HepG2 (cell line): ENCODE measurements around the gene MEG3. TPM values are rescaled to one million over a fixed set of nuclear protein-coding genes. Genes with fewer than 3 reads are reported as not detected.

Experiments used
- ARNTL ChIP-seq: sonication (generic); formaldehyde crosslinking; IDR thresholded peaks from 2 replicates; pipeline ENCODE4 v1.4.0; 2020; ENCODE audit warnings: mild to moderate bottlenecking, missing genetic modification reagents
- CERS6 ChIP-seq: sonication (generic); formaldehyde crosslinking; IDR thresholded peaks from 2 replicates; pipeline ENCODE4 v1.5.0; 2020; ENCODE audit warnings: missing genetic modification reagents
- IRF9 ChIP-seq: sonication (generic); formaldehyde crosslinking; IDR thresholded peaks from 2 replicates; pipeline ENCODE4 v1.8.0; 2022; ENCODE audit warnings: missing genetic modification reagents, mild to moderate bottlenecking, borderline replicate concordance
- JARID2 ChIP-seq: sonication (generic); formaldehyde crosslinking; IDR thresholded peaks from 2 replicates; pipeline ENCODE4 v1.8.1; 2023; ENCODE audit warnings: missing genetic modification reagents, inconsistent platforms; ENCODE audit not compliant: insufficient replicate concordance
- LCORL ChIP-seq, 2 experiments: fragments of 450-650 bp in 1 of 2; sonication (generic) in 1 of 2; formaldehyde crosslinking in 1 of 2; IDR thresholded peaks; 2 replicates each; pipeline versions ENCODE4 v1.5.0 to v1.6.1; 2017 to 2020; ENCODE audit warnings: antibody characterized with exemption in 1 of 2, missing genetic modification reagents in 1 of 2
- MED8 ChIP-seq: sonication (generic); formaldehyde crosslinking; IDR thresholded peaks from 2 replicates; pipeline ENCODE4 v1.8.1; 2023; ENCODE audit warnings: mild to moderate bottlenecking, missing genetic modification reagents; ENCODE audit not compliant: insufficient replicate concordance
- MTERF4 ChIP-seq: sonication (generic); formaldehyde crosslinking; IDR thresholded peaks from 2 replicates; pipeline ENCODE4 v1.8.0; 2023; ENCODE audit warnings: mild to moderate bottlenecking, missing genetic modification reagents
- NCOA2 ChIP-seq: sonication (generic); formaldehyde crosslinking; IDR thresholded peaks from 2 replicates; pipeline ENCODE4 v1.8.0; 2022; ENCODE audit warnings: inconsistent platforms
- PHF8 ChIP-seq: sonication (generic); formaldehyde crosslinking; IDR thresholded peaks from 2 replicates; pipeline ENCODE4 v1.5.0; 2020; ENCODE audit warnings: missing genetic modification reagents
- RBAK ChIP-seq: sonication (generic); formaldehyde crosslinking; IDR thresholded peaks from 2 replicates; pipeline ENCODE4 v1.5.1; 2020; ENCODE audit warnings: mild to moderate bottlenecking, missing genetic modification reagents
- REPIN1 ChIP-seq: sonication (generic); formaldehyde crosslinking; IDR thresholded peaks from 2 replicates; pipeline ENCODE4 v1.8.0; 2022; ENCODE audit warnings: missing genetic modification reagents, low read depth, mild to moderate bottlenecking, borderline replicate concordance
- SOX13 ChIP-seq, 3 experiments: fragments of 450-650 bp in 1 of 3; sonication (generic) in 1 of 3; formaldehyde crosslinking in 1 of 3; IDR thresholded peaks in 2 of 3; conservative IDR thresholded peaks in 1 of 3; 2 replicates each; pipeline versions ENCODE4 v1.5.0 to v1.6.1; 2016 to 2020; ENCODE audit warnings: antibody characterized with exemption in 1 of 3, mild to moderate bottlenecking in 1 of 3, missing compliant biosample characterization in 1 of 3, missing genetic modification reagents in 1 of 3, moderate library complexity in 1 of 3
- TCF7L2 ChIP-seq: IDR thresholded peaks from 2 replicates; pipeline ENCODE4 v1.6.1; 2011; ENCODE audit warnings: mild to moderate bottlenecking, low read depth, low read length, moderate library complexity
- TRIM22 ChIP-seq: fragments of 450-650 bp; IDR thresholded peaks from 2 replicates; pipeline ENCODE4 v1.6.1; 2017
- XBP1 ChIP-seq: sonication (generic); formaldehyde crosslinking; IDR thresholded peaks from 2 replicates; pipeline ENCODE4 v1.5.0; 2020; ENCODE audit warnings: missing genetic modification reagents
- ZBTB14 ChIP-seq: sonication (generic); formaldehyde crosslinking; IDR thresholded peaks from 2 replicates; pipeline ENCODE4 v1.4.0; 2020; ENCODE audit warnings: missing genetic modification reagents
- ZGPAT ChIP-seq: IDR thresholded peaks from 2 replicates; pipeline ENCODE4 v1.6.1; 2016; ENCODE audit warnings: mild to moderate bottlenecking
- ZMAT5 ChIP-seq: sonication (generic); formaldehyde crosslinking; IDR thresholded peaks from 2 replicates; pipeline ENCODE4 v1.5.0; 2020; ENCODE audit warnings: mild to moderate bottlenecking, low read depth, missing genetic modification reagents, borderline replicate concordance
- ZNF121 ChIP-seq: sonication (generic); formaldehyde crosslinking; IDR thresholded peaks from 2 replicates; pipeline ENCODE4 v1.5.0; 2020; ENCODE audit warnings: mild to moderate bottlenecking, missing genetic modification reagents
- ZSCAN25 ChIP-seq: sonication (generic); formaldehyde crosslinking; IDR thresholded peaks from 2 replicates; pipeline ENCODE4 v1.8.0; 2022; ENCODE audit warnings: mild to moderate bottlenecking, missing genetic modification reagents
- polyA plus RNA-seq, 8 experiments: library from polyadenylated mRNA; depleted of rRNA in 3 of 8; stranded (reverse) in 7 of 8; unstranded in 1 of 8; fragments of >200 nt; fragmentation: Illumina TruSeq in 4 of 8; extraction: Trizol in 4 of 8; gene quantifications; 2 replicates each; pipeline versions ENCODE4 v1.2.1 to v1.2.3, GENCODE V29; 2011 to 2016; ENCODE audit warnings: low read depth in 4 of 8, missing spikeins in 1 of 8, mixed read lengths in 1 of 8; ENCODE audit not compliant: insufficient read depth in 1 of 8
- total RNA-seq, 5 experiments: library from RNA; depleted of rRNA; stranded (reverse); fragments of >200 nt; fragmentation: Illumina TruSeq; extraction: Trizol; gene quantifications; 2 replicates each; pipeline ENCODE4 v1.2.3, GENCODE V29; 2016; ENCODE audit warnings: low read depth in 1 of 5

The MEG3 gene
- total and polyA plus RNA-seq, 2 of the 13 experiments (the other 11 are each of a cell fraction or from before 2014, with no cell fraction given) = 0.17 TPM; not detected in 1

GRCh38 chr14:100899884-100900771, 74.2 kb downstream of the MEG3 start (continued):
- TF ChIP-seq CERS6 (CRISPR knock-in tag) (no peak), IRF9 (CRISPR knock-in tag) (no peak), ZMAT5 (CRISPR knock-in tag) (no peak), NCOA2 (CRISPR knock-in tag) (peak; percentile 51), SOX13 (IDR thresholded peaks at IDR 0.05) (peak; percentile 72), SOX13 (CRISPR knock-in tag; conservative IDR thresholded peaks at IDR 0.05 in 1 of 2, IDR thresholded peaks at IDR 0.05 in 1 of 2) (peak in 1 of 2 experiments; percentile 91; a peak in 2 of 4 replicates), MED8 (no peak), ZGPAT (CRISPR knock-in tag) (peak; percentile 72), MTERF4 (no peak), TRIM22 (no peak), TCF7L2 (peak; percentile 52; the same call in 1 of the 2 replicates), JARID2 (no peak), ZNF121 (CRISPR knock-in tag) (no peak), ZSCAN25 (CRISPR knock-in tag) (no peak), XBP1 (CRISPR knock-in tag) (no peak), RBAK (CRISPR knock-in tag) (no peak), REPIN1 (CRISPR knock-in tag) (no peak), ZBTB14 (CRISPR knock-in tag) (no peak), ARNTL (CRISPR knock-in tag) (no peak), PHF8 (CRISPR knock-in tag) (no peak; the same call in none of the 2 replicates), LCORL (IDR thresholded peaks at IDR 0.05) (no peak), LCORL (CRISPR knock-in tag; IDR thresholded peaks at IDR 0.05) (peak; percentile 83; the same call in 1 of the 2 replicates)
